Tongue (tissue), 2 donors: ENCODE data around the gene TSPAN2. TPM values are rescaled to one million over a fixed set of nuclear protein-coding genes. Genes with fewer than 3 reads are reported as not detected.

Experiments
- DNase-seq: peaks from one replicate; pipeline ENCODE4 v3.0.0-alpha.2; 2015
- total RNA-seq: library from RNA; depleted of rRNA; stranded (reverse); fragments of >200 nt; gene quantifications from one replicate; pipeline ENCODE4 v1.2.3, GENCODE V29; 2014

TSPAN2 gene
- total RNA-seq, 1 donor from 2014 or later = 14.0 TPM

DNA sequence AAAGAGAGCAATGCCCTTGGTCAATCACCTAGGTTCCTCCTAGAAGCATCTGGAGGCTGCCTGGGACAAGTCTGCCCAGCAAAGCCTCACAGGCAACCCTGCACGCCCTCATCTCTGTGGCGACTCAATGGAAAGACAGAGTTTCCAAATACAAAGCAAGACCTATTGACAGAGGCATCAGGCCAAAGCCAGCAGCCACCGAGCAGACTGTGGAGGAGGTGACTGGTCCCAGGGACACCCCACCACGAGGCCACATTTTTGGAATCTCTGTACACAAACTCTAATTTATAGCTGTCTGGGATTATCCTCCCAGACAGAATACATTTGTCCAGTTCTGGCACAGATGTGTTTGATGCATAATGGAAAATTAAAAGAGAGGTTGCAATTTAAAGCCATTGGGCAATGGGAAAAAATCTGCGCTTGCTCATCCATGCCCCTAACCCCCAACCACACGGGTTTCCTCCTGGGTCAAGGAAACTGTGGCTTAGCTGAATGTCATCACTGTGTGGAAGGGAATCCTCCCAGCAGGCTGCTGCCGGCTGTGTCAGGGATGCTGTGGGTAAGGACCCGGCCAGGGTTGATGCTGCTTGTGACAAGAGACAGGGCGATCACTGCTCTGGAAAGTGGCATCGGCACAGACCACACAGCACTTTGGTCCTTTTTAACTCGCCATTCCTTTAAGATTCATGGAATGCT, 14.3 kb downstream of the TSPAN2 start:
- DNase-seq = no peak

- peak; percentile 19 for DNase-seq
These were observed 15.8 kb downstream of the TSPAN2 start for GRCh38 chr1:115073298-115074087.

DNA sequence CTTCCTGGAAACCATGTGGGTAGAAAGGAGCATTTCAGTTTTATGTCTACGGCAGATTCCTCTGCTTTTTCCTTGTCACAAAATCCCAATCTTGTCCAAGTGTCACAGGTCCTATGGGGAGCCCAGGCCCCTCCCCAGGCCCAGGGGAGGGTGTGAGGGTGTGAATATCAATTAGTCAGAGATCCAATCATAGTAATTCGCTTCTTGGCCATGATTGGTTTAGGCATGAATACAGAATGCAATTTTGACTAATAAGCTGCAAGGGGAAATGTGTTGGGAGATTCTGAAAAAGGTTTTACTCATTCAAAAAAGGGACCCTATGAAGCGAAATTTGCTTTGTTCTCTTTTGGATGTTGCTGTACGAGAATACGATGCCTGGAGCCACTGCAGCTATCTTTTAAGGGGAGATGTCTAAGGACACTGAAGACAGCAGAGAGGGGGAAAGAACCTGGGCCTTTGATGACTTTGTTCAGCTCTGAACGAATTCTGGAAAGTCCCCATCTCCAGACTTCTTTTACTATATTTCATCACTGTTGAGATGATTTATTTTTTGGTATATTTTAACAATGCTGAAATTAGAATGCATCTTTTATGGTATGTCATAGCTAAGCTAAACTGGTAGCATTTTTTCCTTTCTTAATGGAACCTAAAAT, 18.2 kb downstream of the TSPAN2 start:
- DNase-seq = no peak

GRCh38 chr1:115069659-115070308, 19.5 kb downstream of the TSPAN2 start:
- DNase-seq = no peak

DNA sequence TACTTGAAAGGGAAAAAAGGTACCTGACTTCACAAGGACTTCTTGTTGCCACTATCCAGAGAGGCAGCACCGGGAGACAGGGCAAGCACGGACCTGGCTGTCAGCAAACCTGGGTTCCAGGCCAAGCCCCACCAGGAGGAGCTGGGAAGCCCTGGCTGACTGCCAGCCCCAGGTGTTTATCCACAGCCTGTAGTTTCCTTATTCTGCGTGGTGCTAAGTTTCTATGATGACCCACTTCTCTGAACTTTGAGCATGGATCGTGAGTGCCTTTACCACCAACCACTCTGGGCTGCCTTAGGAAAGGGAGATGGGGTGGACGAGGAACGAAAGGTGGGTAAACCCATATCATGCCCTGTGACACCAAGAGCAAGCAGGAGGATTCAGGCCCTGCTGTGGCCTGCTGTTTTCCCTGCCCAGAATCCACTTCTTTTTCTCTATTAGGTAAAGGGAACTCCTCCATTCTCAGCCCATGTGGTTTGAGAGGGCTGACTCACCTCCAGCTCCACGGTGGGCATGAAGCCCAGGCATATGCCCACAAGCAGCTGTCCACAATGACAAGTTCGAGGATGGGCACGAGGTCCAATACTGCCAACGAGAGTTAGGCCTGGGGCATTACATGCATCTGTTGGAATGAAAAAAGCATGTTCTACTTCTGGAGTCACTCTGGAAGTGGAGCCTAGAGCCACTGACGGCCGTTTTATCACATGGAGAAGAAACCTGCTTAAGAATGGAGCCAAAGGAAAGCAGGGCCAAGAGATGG, 20.3 kb downstream of the TSPAN2 start:
- DNase-seq = no peak

GRCh38 chr1:115067161-115067859, 22.0 kb downstream of the TSPAN2 start:
- DNase-seq = peak; percentile 22

DNA sequence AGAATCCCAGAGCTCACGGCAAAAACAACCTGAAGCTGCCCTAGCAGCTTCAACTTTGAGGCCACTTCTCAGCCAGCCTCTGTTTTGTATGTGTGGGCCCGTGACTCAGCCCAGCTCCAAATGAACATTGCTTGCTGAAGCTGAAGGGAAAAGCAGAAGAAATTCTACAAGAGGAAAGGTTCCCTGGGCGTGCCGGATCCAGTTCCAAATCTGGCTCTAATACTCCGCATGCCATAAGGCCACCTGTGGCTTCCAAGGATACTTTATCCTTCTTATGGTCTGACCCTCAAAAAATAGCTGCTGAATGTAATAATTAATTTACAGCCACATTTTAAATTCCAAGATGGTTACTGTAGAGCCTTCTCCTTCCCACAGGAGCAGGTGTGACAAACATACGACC, 24.3 kb downstream of the TSPAN2 start:
- DNase-seq = no peak

DNA sequence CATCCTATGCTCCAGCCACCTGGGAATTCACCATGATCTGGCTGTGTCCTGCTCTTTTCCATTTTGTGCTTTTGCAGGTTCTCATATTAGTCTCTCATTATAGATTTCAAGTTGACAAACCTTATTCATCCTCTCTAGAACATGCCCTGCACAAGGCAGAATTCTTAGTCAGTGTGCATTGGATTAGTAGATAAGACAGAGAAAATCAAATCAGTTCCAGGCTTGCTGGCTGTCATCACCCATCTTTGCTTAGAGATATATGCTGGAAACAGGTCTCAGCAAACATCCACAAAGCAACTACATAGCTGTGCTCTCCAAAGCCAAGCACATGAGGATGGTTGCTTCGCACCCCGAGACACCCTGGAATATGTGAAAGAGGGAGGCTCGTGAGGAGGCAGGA, 24.8 kb downstream of the TSPAN2 start:
- DNase-seq = no peak

GRCh38 chr1:115063228-115063901, 25.9 kb downstream of the TSPAN2 start:
- DNase-seq = no peak

GRCh38 chr1:115062542-115063004, 26.7 kb downstream of the TSPAN2 start:
- DNase-seq = no peak

DNA sequence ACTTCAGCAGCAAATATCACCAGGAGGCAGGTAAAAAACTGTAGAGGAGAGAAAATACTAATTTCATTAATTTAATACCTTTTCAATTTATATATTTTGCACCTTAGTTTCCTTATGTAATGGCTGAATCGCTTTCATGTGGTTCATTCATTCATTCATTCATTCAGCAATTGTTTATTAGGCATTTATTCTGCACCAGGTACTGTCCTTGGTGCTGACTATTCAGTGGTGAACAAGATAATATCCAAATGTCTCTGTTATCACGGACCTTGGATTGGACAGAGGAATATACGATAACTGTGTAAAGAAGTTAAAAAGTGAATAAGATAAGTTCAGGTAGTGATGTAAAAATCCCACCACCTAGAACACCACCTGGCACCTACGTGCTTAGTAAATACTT, 28.8 kb downstream of the TSPAN2 start:
- no peak for DNase-seq

- no peak for DNase-seq
These were observed 30.0 kb downstream of the TSPAN2 start for GRCh38 chr1:115059316-115059715.

DNA sequence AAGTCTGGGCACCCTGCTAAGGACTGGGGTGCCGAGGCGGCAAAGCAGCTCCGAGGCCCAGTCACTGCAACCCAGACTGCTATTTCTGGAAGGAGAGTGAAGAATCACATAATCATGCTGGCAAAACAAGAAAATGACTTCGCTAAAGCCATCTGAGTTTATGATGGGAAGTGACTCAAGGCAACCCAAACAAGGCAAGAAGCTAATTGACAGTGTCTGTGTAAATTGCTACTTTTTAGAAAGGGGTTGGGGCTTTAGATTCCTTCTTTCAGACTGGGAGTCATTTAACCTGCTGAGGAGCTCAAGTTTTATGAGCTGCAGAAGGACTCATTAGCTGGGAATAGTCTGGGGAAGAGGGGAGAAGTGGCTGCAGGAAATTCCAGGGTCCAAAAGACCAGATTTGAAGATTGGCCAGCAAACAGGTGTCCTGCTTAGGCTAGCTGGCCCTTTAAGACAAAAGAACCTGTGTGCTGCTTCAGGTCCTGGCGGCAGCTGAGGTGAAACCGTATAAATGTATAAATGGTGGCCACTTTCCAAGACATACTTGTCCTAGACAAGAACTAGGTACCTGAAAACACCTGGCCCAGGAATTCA, 31.5 kb downstream of the TSPAN2 start:
- DNase-seq = no peak

- DNase-seq = peak; percentile 15
These were observed 32.9 kb downstream of the TSPAN2 start for GRCh38 chr1:115056395-115056798.

DNA sequence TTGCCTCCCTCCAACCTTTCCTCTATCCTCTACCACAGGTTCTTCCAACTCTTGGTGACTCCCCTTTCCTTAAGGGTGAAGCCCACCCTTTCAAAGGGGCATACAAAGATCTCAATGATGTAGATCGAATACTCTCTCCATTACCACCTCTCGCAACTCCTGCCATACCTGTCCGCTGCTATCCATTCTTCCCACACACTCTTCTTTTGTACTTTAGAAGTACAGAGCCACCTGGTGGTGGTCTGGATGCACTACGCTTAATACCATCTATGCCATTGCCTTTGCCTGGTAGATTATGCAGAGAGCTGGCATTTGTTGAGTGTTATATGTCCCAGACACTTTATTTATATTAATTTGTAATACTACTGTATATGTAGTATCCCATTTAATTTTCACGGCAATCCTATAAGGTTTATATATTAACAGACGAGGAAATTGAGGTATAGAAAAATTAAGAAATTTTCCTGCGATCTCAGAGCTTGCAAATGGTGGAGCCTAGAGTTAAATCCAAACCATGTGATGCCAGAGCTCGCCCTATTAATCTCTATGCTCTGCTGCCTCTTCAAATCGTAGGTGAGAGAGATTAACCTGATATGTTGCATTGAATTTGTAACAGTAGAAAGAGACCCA, 36.7 kb downstream of the TSPAN2 start:
- peak; percentile 60 for DNase-seq

- no peak for DNase-seq
These were observed 37.5 kb downstream of the TSPAN2 start for GRCh38 chr1:115051850-115052249.

- DNase-seq = no peak
These were observed 42.6 kb downstream of the TSPAN2 start for GRCh38 chr1:115046751-115047150.

DNA sequence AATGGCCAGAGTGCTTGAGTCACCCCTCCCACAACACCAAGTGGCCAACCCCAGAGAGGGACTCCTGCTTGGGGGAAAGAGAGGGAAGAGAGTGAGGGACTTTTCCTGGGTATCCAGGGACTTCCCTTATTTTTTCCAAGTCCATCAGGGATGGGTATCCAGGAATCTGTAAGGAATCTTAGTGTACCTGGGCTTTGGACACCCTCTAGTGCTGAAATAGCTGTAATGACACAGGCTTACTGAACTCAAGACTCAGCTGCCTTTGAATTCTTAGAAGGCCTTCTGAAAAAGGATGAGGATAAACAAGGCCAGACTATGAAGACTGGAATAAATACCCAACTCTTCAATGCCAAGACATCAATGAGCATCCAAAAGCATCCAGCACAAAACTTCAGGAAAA, 47.6 kb downstream of the TSPAN2 start:
- no peak for DNase-seq

DNA sequence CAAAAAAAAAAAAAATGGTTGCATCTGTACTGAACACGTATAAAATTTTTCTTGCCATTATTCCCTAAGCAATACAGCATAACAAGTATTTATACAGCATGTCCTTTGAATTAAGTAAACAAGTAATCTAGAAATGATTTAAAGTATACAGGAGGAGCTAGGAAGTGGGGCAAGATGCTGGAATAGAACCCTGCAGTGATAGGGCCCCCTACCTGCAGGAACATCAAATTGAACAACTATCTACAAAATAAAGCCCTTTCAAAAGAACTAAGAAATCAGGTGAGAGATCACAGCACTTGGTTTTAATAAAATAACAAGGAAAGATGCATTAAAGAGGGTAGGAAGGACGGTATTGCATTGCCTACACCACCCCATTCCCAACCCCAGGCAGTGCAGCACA, 48.8 kb downstream of the TSPAN2 start:
- no peak for DNase-seq
